Panc1 (cell line): ENCODE results near the gene RDH5.

ENCODE experiments used
- POLR2AphosphoS5 ChIP-seq: IDR thresholded peaks from 2 replicates; pipeline ENCODE4 v1.6.1; 2012; ENCODE audit warnings: mild to moderate bottlenecking, low read depth, low read length, moderate library complexity
- TCF7L2 ChIP-seq: IDR thresholded peaks from 2 replicates; pipeline ENCODE4 v1.6.1; 2011; ENCODE audit warnings: mild to moderate bottlenecking, low read depth, low read length, inconsistent platforms
- TF ChIP-seq, protein P1 (sequence below): fragments of 450-650 bp; IDR thresholded peaks from 2 replicates; pipeline ENCODE4 v1.5.1; 2017; ENCODE audit warnings: mild to moderate bottlenecking
- TF ChIP-seq, protein P2 (sequence below), 2 experiments: IDR thresholded peaks; 2 replicates each; pipeline ENCODE4 v1.6.1; 2011 to 2012; ENCODE audit warnings: low read depth in 2 of 2, control low read depth in 1 of 2, low read length in 1 of 2, mild to moderate bottlenecking in 1 of 2, moderate library complexity in 1 of 2; ENCODE audit not compliant: insufficient read depth in 1 of 2

GRCh38 chr12:55742719-55743405, 22.7 kb downstream of the RDH5 start, which contains the start of gene GDF11:
- TF ChIP-seq POLR2AphosphoS5 (no peak), TCF7L2 (peak; percentile 74)
- TF ChIP-seq, protein P1, sequence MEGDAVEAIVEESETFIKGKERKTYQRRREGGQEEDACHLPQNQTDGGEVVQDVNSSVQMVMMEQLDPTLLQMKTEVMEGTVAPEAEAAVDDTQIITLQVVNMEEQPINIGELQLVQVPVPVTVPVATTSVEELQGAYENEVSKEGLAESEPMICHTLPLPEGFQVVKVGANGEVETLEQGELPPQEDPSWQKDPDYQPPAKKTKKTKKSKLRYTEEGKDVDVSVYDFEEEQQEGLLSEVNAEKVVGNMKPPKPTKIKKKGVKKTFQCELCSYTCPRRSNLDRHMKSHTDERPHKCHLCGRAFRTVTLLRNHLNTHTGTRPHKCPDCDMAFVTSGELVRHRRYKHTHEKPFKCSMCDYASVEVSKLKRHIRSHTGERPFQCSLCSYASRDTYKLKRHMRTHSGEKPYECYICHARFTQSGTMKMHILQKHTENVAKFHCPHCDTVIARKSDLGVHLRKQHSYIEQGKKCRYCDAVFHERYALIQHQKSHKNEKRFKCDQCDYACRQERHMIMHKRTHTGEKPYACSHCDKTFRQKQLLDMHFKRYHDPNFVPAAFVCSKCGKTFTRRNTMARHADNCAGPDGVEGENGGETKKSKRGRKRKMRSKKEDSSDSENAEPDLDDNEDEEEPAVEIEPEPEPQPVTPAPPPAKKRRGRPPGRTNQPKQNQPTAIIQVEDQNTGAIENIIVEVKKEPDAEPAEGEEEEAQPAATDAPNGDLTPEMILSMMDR, result no peak
- TF ChIP-seq, protein P2, sequence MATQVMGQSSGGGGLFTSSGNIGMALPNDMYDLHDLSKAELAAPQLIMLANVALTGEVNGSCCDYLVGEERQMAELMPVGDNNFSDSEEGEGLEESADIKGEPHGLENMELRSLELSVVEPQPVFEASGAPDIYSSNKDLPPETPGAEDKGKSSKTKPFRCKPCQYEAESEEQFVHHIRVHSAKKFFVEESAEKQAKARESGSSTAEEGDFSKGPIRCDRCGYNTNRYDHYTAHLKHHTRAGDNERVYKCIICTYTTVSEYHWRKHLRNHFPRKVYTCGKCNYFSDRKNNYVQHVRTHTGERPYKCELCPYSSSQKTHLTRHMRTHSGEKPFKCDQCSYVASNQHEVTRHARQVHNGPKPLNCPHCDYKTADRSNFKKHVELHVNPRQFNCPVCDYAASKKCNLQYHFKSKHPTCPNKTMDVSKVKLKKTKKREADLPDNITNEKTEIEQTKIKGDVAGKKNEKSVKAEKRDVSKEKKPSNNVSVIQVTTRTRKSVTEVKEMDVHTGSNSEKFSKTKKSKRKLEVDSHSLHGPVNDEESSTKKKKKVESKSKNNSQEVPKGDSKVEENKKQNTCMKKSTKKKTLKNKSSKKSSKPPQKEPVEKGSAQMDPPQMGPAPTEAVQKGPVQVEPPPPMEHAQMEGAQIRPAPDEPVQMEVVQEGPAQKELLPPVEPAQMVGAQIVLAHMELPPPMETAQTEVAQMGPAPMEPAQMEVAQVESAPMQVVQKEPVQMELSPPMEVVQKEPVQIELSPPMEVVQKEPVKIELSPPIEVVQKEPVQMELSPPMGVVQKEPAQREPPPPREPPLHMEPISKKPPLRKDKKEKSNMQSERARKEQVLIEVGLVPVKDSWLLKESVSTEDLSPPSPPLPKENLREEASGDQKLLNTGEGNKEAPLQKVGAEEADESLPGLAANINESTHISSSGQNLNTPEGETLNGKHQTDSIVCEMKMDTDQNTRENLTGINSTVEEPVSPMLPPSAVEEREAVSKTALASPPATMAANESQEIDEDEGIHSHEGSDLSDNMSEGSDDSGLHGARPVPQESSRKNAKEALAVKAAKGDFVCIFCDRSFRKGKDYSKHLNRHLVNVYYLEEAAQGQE (IDR thresholded peaks at IDR 0.05; ENCODE audit: insufficient read depth in 1 of 2, low read depth in 2 of 2, low read length in 1 of 2), result no peak
